Endothelial cell of umbilical vein (primary cell): ENCODE results near the gene AKT3. TPM values are rescaled to one million over a fixed set of nuclear protein-coding genes. Genes with fewer than 3 reads are reported as not detected.

Source experiments
- BruUV-seq: library from RNA; stranded (reverse); fragments of 400-500 nt; replicated peaks from 2 replicates; lab custom pipeline; 2021; lab: Mats Ljungman, UMichigan
- CTCF ChIA-PET: fragments of 300-600, 350-600 bp; sonication (Branson Sonifier 250); formaldehyde crosslinking; loops from one replicate; lab custom pipeline; 2021; ENCODE audit warnings: antibody characterized with exemption, inconsistent platforms; lab: Charles Lee
- POLR2A ChIA-PET: fragments of 300-600, 350-600 bp; sonication (Branson Sonifier 250); formaldehyde crosslinking; loops from one replicate; lab custom pipeline; 2021; ENCODE audit warnings: antibody characterized with exemption, inconsistent platforms; lab: Charles Lee
- DNase-seq: peaks from one replicate; pipeline ENCODE4 v3.0.0-alpha.2; 2011; ENCODE audit warnings: low read depth, low spot score
- FAIRE-seq: peaks from 2 replicates; lab custom pipeline; 2011; peaks lifted over from hg19 to GRCh38; lab: Jason Lieb, UNC
- H2AFZ ChIP-seq: 2 replicates; pipeline ENCODE4 v1.6.0; 2012; ENCODE audit warnings: low read depth, low read length, control low read depth, inconsistent platforms
- H3K27ac ChIP-seq: 2 replicates; pipeline ENCODE4 v1.5.1; 2011; ENCODE audit warnings: low read depth, mild to moderate bottlenecking, control low read depth, low read length, moderate library complexity; ENCODE audit not compliant: insufficient read depth
- H3K27me3 ChIP-seq, 2 experiments: 2 replicates each; pipeline versions ENCODE4 v1.6.0 to v1.6.1; 2011; ENCODE audit warnings: low read length in 2 of 2, mixed read lengths in 1 of 2; ENCODE audit not compliant: control insufficient read depth in 2 of 2, insufficient read depth in 2 of 2
- H3K36me3 ChIP-seq, 2 experiments: 2 replicates in 1 of 2; 3 replicates in 1 of 2; pipeline ENCODE4 v1.5.1; 2011; ENCODE audit warnings: low read length in 2 of 2, mild to moderate bottlenecking in 1 of 2, moderate library complexity in 1 of 2; ENCODE audit not compliant: control insufficient read depth in 2 of 2, insufficient read depth in 2 of 2; ENCODE audit errors: extremely low read depth in 1 of 2
- H3K4me1 ChIP-seq: 3 replicates; pipeline ENCODE4 v1.5.1; 2011; ENCODE audit warnings: mild to moderate bottlenecking, low read length; ENCODE audit not compliant: control insufficient read depth, insufficient read depth; ENCODE audit errors: extremely low read depth
- H3K4me2 ChIP-seq: 2 replicates; pipeline ENCODE4 v1.6.1; 2011; ENCODE audit warnings: low read length, control low read depth, mixed read lengths; ENCODE audit not compliant: insufficient read depth
- H3K4me3 ChIP-seq, 3 experiments: fragments of 200-600 bp in 1 of 3; sonication (generic), shearing (Covaris generic) in 1 of 3; replicated peaks in 1 of 3; 2 replicates each; pipeline ENCODE4 v1.5.1; 2011 to 2016; ENCODE audit warnings: control low read depth in 3 of 3, low read length in 3 of 3, mild to moderate bottlenecking in 2 of 3, inconsistent platforms in 1 of 3, low read depth in 1 of 3, moderate library complexity in 1 of 3; ENCODE audit not compliant: insufficient read depth in 1 of 3
- H3K79me2 ChIP-seq: 2 replicates; pipeline ENCODE4 v1.6.0; 2012; ENCODE audit warnings: low read length, inconsistent platforms; ENCODE audit not compliant: control insufficient read depth, insufficient read depth
- H3K9ac ChIP-seq: replicated peaks from 2 replicates; pipeline ENCODE3; 2011; ENCODE audit warnings: low read length, control low read depth; ENCODE audit not compliant: insufficient read depth; ENCODE audit errors: extremely low read depth
- H3K9me1 ChIP-seq: replicated peaks from 3 replicates; pipeline ENCODE4 v1.6.0; 2011; ENCODE audit warnings: mild to moderate bottlenecking, low read length; ENCODE audit not compliant: control insufficient read depth, insufficient read depth; ENCODE audit errors: extremely low read depth
- H3K9me3 ChIP-seq: replicated peaks from 2 replicates; pipeline ENCODE4 v1.5.1; 2012; ENCODE audit warnings: low read length, inconsistent platforms; ENCODE audit not compliant: control insufficient read depth, insufficient read depth
- H4K20me1 ChIP-seq: replicated peaks from 2 replicates; pipeline ENCODE3; 2011; ENCODE audit warnings: mild to moderate bottlenecking, low read length; ENCODE audit not compliant: control insufficient read depth, insufficient read depth; ENCODE audit errors: extremely low read depth
- GATA2 ChIP-seq: IDR thresholded peaks from 2 replicates; pipeline ENCODE4 v1.7.0; 2011; ENCODE audit warnings: low read depth, mild to moderate bottlenecking, moderate library complexity, mixed read lengths, low read length; ENCODE audit not compliant: insufficient read length, insufficient read depth
- MAX ChIP-seq: IDR thresholded peaks from 2 replicates; pipeline ENCODE4 v1.6.1; 2011; ENCODE audit not compliant: insufficient read depth, insufficient read length
- dilution Hi-C: fragments of 300-500 bp; cut with MboI; formaldehyde crosslinking; loops from one replicate; pipeline ENCODE4 v1.15.0; 2019; ENCODE audit warnings: low sequenced_read_pairs; ENCODE audit not compliant: extremely low pct_ligation_motif_present
- intact Hi-C: fragments of 100-400 bp; cut with micrococcal nuclease; formaldehyde crosslinking; loops from one replicate; pipeline ENCODE4 v1.10.0; 2022
- polyA plus RNA-seq, 4 experiments: library from polyadenylated mRNA; depleted of rRNA in 3 of 4; stranded (reverse) in 3 of 4; unstranded in 1 of 4; fragments of >200 nt; gene quantifications; 2 replicates each; pipeline versions ENCODE4 v1.2.1 to v1.2.3, GENCODE V29; 2011 to 2012; ENCODE audit warnings: missing spikeins in 1 of 4
- total RNA-seq: library from RNA; stranded (reverse); gene quantifications from 2 replicates; pipeline ENCODE4 v1.2.3, GENCODE V29; 2021

The AKT3 gene
- total and polyA plus RNA-seq, 2 donors (not counting 3 experiments of a cell fraction or from before 2014, with no cell fraction given): 20.6 to 97.1 TPM

- no TSS peak for BruUV-seq
- peaks cover 2% of the 10 kb centered on the region for H3K4me1 ChIP-seq
- no peak for FAIRE-seq
Observed at GRCh38 chr1:243726806-243727502, 123.1 kb downstream of the AKT3 start.

GRCh38 chr1:243725846-243726245, 124.2 kb downstream of the AKT3 start:
- Histone ChIP-seq H3K27ac (no peak overlapping the region), H3K9me3 (no peaks in the 10 kb centered on the region), H3K4me2 (no peak overlapping the region), H3K9me1 (no peaks in the 10 kb centered on the region), H3K79me2 (peaks cover 20% of the 10 kb centered on the region), H3K4me1 (peaks cover 2% of the 10 kb centered on the region), H3K27me3 (no peaks in the 10 kb centered on the region), H3K36me3 (no peaks in the 10 kb centered on the region), H4K20me1 (no peaks in the 10 kb centered on the region), H3K9ac (no peak overlapping the region), H2AFZ (no peak overlapping the region), H3K4me3 (no peak overlapping the region)
- ChIA-PET POLR2A (no interaction called here), CTCF (no interaction called here)
- dilution Hi-C loops (no loop called here), intact Hi-C loops (no loop called here)
- DNase-seq: no peak
- no TSS peak for BruUV-seq
- TF ChIP-seq MAX: no peak
- FAIRE-seq: no peak

More at GRCh38 chr1:243726806-243727502, 123.1 kb downstream of the AKT3 start:
- POLR2A ChIA-PET: no interaction called here
- CTCF ChIA-PET: no interaction called here
- TF ChIP-seq GATA2: no peak
- no peak for DNase-seq
- Histone ChIP-seq H3K9me1 (no peaks in the 10 kb centered on the region), H3K36me3 (no peaks in the 10 kb centered on the region), H3K9me3 (no peaks in the 10 kb centered on the region), H4K20me1 (no peaks in the 10 kb centered on the region), H3K4me3 (no peak overlapping the region), H2AFZ (no peak overlapping the region), H3K27me3 (no peaks in the 10 kb centered on the region), H3K79me2 (peaks cover 19% of the 10 kb centered on the region), H3K4me2 (no peak overlapping the region), H3K9ac (no peak overlapping the region), H3K27ac (no peak overlapping the region)
- intact Hi-C loops: no loop called here
- dilution Hi-C loops: no loop called here
